ENCODE data around the gene FXR2. TPM values are rescaled to one million over a fixed set of nuclear protein-coding genes. Genes with fewer than 3 reads are reported as not detected.
A peak's percentile ranks its signal among the peaks of the same experiment; 100 is the strongest.
"Not testable (repeated sequence)": the region's sequence is repeated elsewhere in the genome, so short reads cannot be mapped to it uniquely, and the experiment has no call there.

FXR2 gene
- polyA plus RNA-seq, 1 experiment: 24.6 TPM

- POLR2A ChIA-PET: interaction anchor here (2.1 kb wide), 1 partner anchor 61 kb away, joined by 40 read pairs; the partner anchor contains the start of genes TP53 and WRAP53
These were observed 11.6 kb upstream of the FXR2 start for GRCh38 chr17:7626307-7626706.

GRCh38 chr17:7625749-7626148 is 11.1 kb upstream of the FXR2 start:
- CTCF ChIA-PET: interaction anchor here (1.5 kb wide), 1 partner anchor 59 kb away, joined by 3 read pairs; no protein-coding TSS in a partner anchor
- not testable (repeated sequence) for H3K9me3 ChIP-seq (ENCODE audit: control insufficient read depth, insufficient read depth, low read length)

More at GRCh38 chr17:7626307-7626706, 11.6 kb upstream of the FXR2 start:
- Histone ChIP-seq H3K9me3 (ENCODE audit: control insufficient read depth, insufficient read depth, low read length) (no peaks in the 10 kb centered on the region), H3K27me3 (ENCODE audit: control insufficient read depth, insufficient read depth, low read length) (no peaks in the 10 kb centered on the region), H3K4me3 (ENCODE audit: low read depth, low read length) (peak overlapping the region; percentile 86), H3K27ac (ENCODE audit: low read depth, low read length) (no peak overlapping the region)
- CTCF ChIA-PET: interaction anchor here (1.2 to 1.8 kb wide), 3 partner anchors 37 to 62 kb away, joined by 3 to 17 read pairs (median 4); partner anchors contain the start of genes TP53 and WRAP53
- TF ChIP-seq CTCF (IDR thresholded peaks at IDR 0.05; ENCODE audit: low read depth, low read length): no peak
- no peak for DNase-seq (ENCODE audit: low read depth, low spot score)

GRCh38 chr17:7623661-7624060 is 9.0 kb upstream of the FXR2 start:
- CTCF ChIA-PET: no interaction called here
- DNase-seq (ENCODE audit: low read depth, low spot score): no peak
- Histone ChIP-seq H3K27ac (ENCODE audit: low read depth, low read length) (no peak overlapping the region), H3K4me3 (ENCODE audit: low read depth, low read length) (no peak overlapping the region), H3K27me3 (ENCODE audit: control insufficient read depth, insufficient read depth, low read length) (peaks cover 3% of the 10 kb centered on the region), H3K9me3 (ENCODE audit: control insufficient read depth, insufficient read depth, low read length) (no peaks in the 10 kb centered on the region)
- no peak for TF ChIP-seq CTCF (IDR thresholded peaks at IDR 0.05; ENCODE audit: low read depth, low read length)
- POLR2A ChIA-PET: no interaction called here

More at GRCh38 chr17:7625749-7626148, 11.1 kb upstream of the FXR2 start:
- POLR2A ChIA-PET; DNase-seq (ENCODE audit: low read depth, low spot score); H3K4me3 ChIP-seq (ENCODE audit: low read depth, low read length); H3K27me3 ChIP-seq (ENCODE audit: control insufficient read depth, insufficient read depth, low read length); H3K27ac ChIP-seq (ENCODE audit: low read depth, low read length): not testable (repeated sequence)

- DNase-seq (ENCODE audit: low read depth, low spot score): no peak
- Histone ChIP-seq H3K4me3 (ENCODE audit: low read depth, low read length) (no peak overlapping the region), H3K27ac (ENCODE audit: low read depth, low read length) (no peak overlapping the region), H3K27me3 (ENCODE audit: control insufficient read depth, insufficient read depth, low read length) (peaks cover 3% of the 10 kb centered on the region), H3K9me3 (ENCODE audit: control insufficient read depth, insufficient read depth, low read length) (no peaks in the 10 kb centered on the region)
- ChIA-PET CTCF (interaction anchor here (1.9 to 2.8 kb wide), 2 partner anchors 11 to 67 kb away, joined by 6 to 17 read pairs; no protein-coding TSS in a partner anchor), POLR2A (no interaction called here)
- no peak for TF ChIP-seq CTCF (IDR thresholded peaks at IDR 0.05; ENCODE audit: low read depth, low read length)
These were observed 6.1 kb upstream of the FXR2 start for GRCh38 chr17:7620835-7621234.

GRCh38 chr17:7618608-7619007 is 3.9 kb upstream of the FXR2 start:
- H3K4me3 ChIP-seq (ENCODE audit: low read depth, low read length): no peak overlapping the region
- POLR2A ChIA-PET: no interaction called here
- no peak for TF ChIP-seq CTCF (IDR thresholded peaks at IDR 0.05; ENCODE audit: low read depth, low read length)
- DNase-seq (ENCODE audit: low read depth, low spot score): no peak
- no peaks in the 10 kb centered on the region; the same call in 1 of the 2 replicates for H3K9me3 ChIP-seq (ENCODE audit: control insufficient read depth, insufficient read depth, low read length)
- CTCF ChIA-PET: interaction anchor here (0.7 to 1.2 kb wide), 2 partner anchors 69 to 442 kb away, joined by 5 read pairs; no protein-coding TSS in a partner anchor
- H3K27ac ChIP-seq (ENCODE audit: low read depth, low read length): no peak overlapping the region
- H3K27me3 ChIP-seq (ENCODE audit: control insufficient read depth, insufficient read depth, low read length): peaks cover 3% of the 10 kb centered on the region

All from AG04450 (cell line).